Common myeloid progenitor, CD34-positive (primary cell): ENCODE measurements around the gene CLEC16A.
A peak's percentile ranks its signal among the peaks of the same experiment; 100 is the strongest.

Source experiments
- CTCF ChIA-PET: fragments of 350-600 bp; sonication (Branson Sonifier 250); formaldehyde crosslinking; loops from one replicate; lab custom pipeline; 2021; ENCODE audit warnings: antibody characterized with exemption; lab: Charles Lee
- POLR2A ChIA-PET: fragments of 350-600 bp; sonication (Branson Sonifier 250); formaldehyde crosslinking; loops from one replicate; lab custom pipeline; 2021; ENCODE audit warnings: antibody characterized with exemption; lab: Charles Lee
- DNase-seq, 3 donors: peaks; one replicate each; pipeline versions ENCODE4 v3.0.0 to v3.0.0-alpha.2; 2013
- H3K27ac ChIP-seq, 2 experiments: 1 replicate in 1 of 2; 2 replicates in 1 of 2; pipeline ENCODE4 v1.7.0; 2013; ENCODE audit warnings: inconsistent platforms in 2 of 2, low read length in 2 of 2, mild to moderate bottlenecking in 2 of 2, low read depth in 1 of 2, moderate library complexity in 1 of 2; ENCODE audit not compliant: severe bottlenecking in 2 of 2, insufficient read depth in 1 of 2, poor library complexity in 1 of 2
- H3K27me3 ChIP-seq, 5 experiments: replicated peaks in 2 of 5; 1 replicate in 3 of 5; 2 replicates in 2 of 5; pipeline versions ENCODE4 v1.6.1 to v1.7.0; 2013; ENCODE audit warnings: low read length in 4 of 5, mild to moderate bottlenecking in 2 of 5, moderate library complexity in 2 of 5, inconsistent platforms in 1 of 5; ENCODE audit not compliant: insufficient read depth in 5 of 5, control insufficient read depth in 4 of 5
- H3K36me3 ChIP-seq, 4 experiments: 1 replicate in 2 of 4; 2 replicates in 2 of 4; pipeline versions ENCODE4 v1.6.1 to v1.7.0; 2013; ENCODE audit warnings: low read length in 3 of 4, control low read depth in 1 of 4, mild to moderate bottlenecking in 1 of 4; ENCODE audit not compliant: control insufficient read depth in 4 of 4, insufficient read depth in 4 of 4
- H3K4me1 ChIP-seq, 4 experiments: 1 replicate in 3 of 4; 2 replicates in 1 of 4; pipeline versions ENCODE4 v1.6.1 to v1.7.1; 2013; ENCODE audit warnings: low read length in 3 of 4, mild to moderate bottlenecking in 3 of 4, control low read depth in 1 of 4, inconsistent platforms in 1 of 4, moderate library complexity in 1 of 4; ENCODE audit not compliant: control insufficient read depth in 4 of 4, insufficient read depth in 4 of 4; ENCODE audit errors: control extremely low read depth in 1 of 4
- H3K4me3 ChIP-seq, 7 experiments: 1 replicate in 4 of 7; 2 replicates in 3 of 7; pipeline versions ENCODE4 v1.5.1 to v1.7.0; 2013; ENCODE audit warnings: mild to moderate bottlenecking in 7 of 7, low read length in 6 of 7, moderate library complexity in 6 of 7, inconsistent platforms in 2 of 7, low read depth in 2 of 7, control low read depth in 1 of 7; ENCODE audit not compliant: insufficient read depth in 4 of 7, control insufficient read depth in 1 of 7; ENCODE audit errors: extremely low read depth in 1 of 7
- H3K9me3 ChIP-seq, 5 experiments: 1 replicate in 4 of 5; 2 replicates in 1 of 5; pipeline versions ENCODE4 v1.6.1 to v1.7.1; 2013; ENCODE audit warnings: low read length in 4 of 5, mild to moderate bottlenecking in 2 of 5, inconsistent platforms in 1 of 5, low read depth in 1 of 5, moderate library complexity in 1 of 5; ENCODE audit not compliant: control insufficient read depth in 4 of 5, insufficient read depth in 2 of 5; ENCODE audit errors: control extremely low read depth in 1 of 5
- WGBS: methylation state at CpG from one replicate; pipeline ENCODE4 v1.1.5; 2013; ENCODE audit not compliant: insufficient coverage; 5-methylcytosine and 5-hydroxymethylcytosine counted together

CLEC16A gene

GRCh38 chr16:10954903-10955302 is 10.5 kb downstream of the CLEC16A start:
- 94% methylated on average over 6 of the region's 7 CpGs for WGBS
- ChIA-PET CTCF (interaction anchor here (0.7 to 9.6 kb wide), 10 partner anchors 9 to 676 kb away, joined by 3 to 118 read pairs (median 4); partner anchors contain the start of gene SOCS1), POLR2A (no interaction called here)
- Histone ChIP-seq H3K4me1 (peaks cover 11 to 40% (median 29%) of the 10 kb centered on the region in 4 experiments), H3K9me3 (no peaks in the 10 kb centered on the region), H3K27me3 (no peaks in the 10 kb centered on the region), H3K36me3 (peaks cover 0 to 7% (median 0%) of the 10 kb centered on the region in 4 experiments), H3K4me3 (no peak overlapping the region), H3K27ac (no peak overlapping the region)
- DNase-seq, result no peak

GRCh38 chr16:10957771-10958482 is 13.6 kb downstream of the CLEC16A start:
- Histone ChIP-seq H3K27ac (no peak overlapping the region), H3K4me1 (peaks cover 11 to 40% (median 29%) of the 10 kb centered on the region in 4 experiments), H3K4me3 (no peak overlapping the region), H3K27me3 (no peaks in the 10 kb centered on the region), H3K36me3 (peaks cover 3 to 16% (median 10%) of the 10 kb centered on the region in 4 experiments), H3K9me3 (no peaks in the 10 kb centered on the region)
- POLR2A ChIA-PET, result no interaction called here
- CTCF ChIA-PET, result interaction anchor here (1.0 to 1.8 kb wide), 5 partner anchors 7 to 450 kb away, joined by 3 to 5 read pairs (median 3); partner anchors contain the start of gene CLEC16A
- peak; percentile 43 to 77 (median 69) for DNase-seq
- 74% methylated on average over 5 of the region's 6 CpGs for WGBS

GRCh38 chr16:10959161-10959560 is 14.8 kb downstream of the CLEC16A start:
- ChIA-PET CTCF (interaction anchor here (1.1 to 2.0 kb wide), 2 partner anchors 9 to 297 kb away, joined by 3 to 7 read pairs; partner anchors contain the start of gene SOCS1), POLR2A (no interaction called here)
- no peaks in the 10 kb centered on the region for H3K27me3 ChIP-seq
- DNase-seq, result no peak
- H3K9me3 ChIP-seq, result no peaks in the 10 kb centered on the region
- peaks cover 6 to 26% (median 18%) of the 10 kb centered on the region in 4 experiments for H3K36me3 ChIP-seq
- peaks cover 11 to 38% (median 27%) of the 10 kb centered on the region in 4 experiments for H3K4me1 ChIP-seq
- no peak overlapping the region for H3K27ac ChIP-seq
- no peak overlapping the region for H3K4me3 ChIP-seq
- WGBS, result 100% methylated on average over 1 of the region's 5 CpGs

- Histone ChIP-seq H3K4me3 (no peak overlapping the region), H3K27ac (no peak overlapping the region), H3K4me1 (peaks cover 2 to 41% (median 19%) of the 10 kb centered on the region in 4 experiments), H3K36me3 (peaks cover 8 to 36% (median 18%) of the 10 kb centered on the region in 4 experiments), H3K27me3 (no peaks in the 10 kb centered on the region), H3K9me3 (no peaks in the 10 kb centered on the region)
- DNase-seq, result no peak
- 93% methylated on average over 7 of the region's 7 CpGs for WGBS
- CTCF ChIA-PET, result interaction anchor here (0.9 to 9.7 kb wide), 3 partner anchors 10 to 395 kb away, joined by 3 to 118 read pairs (median 4); partner anchors contain the start of gene CLEC16A
- POLR2A ChIA-PET, result interaction anchor here (0.6 kb wide), 1 partner anchor 333 kb away, joined by 3 read pairs; no protein-coding TSS in a partner anchor
Measured at GRCh38 chr16:10961231-10961630, 16.9 kb downstream of the CLEC16A start.

GRCh38 chr16:10964039-10964890 is 19.9 kb downstream of the CLEC16A start:
- Histone ChIP-seq H3K9me3 (no peaks in the 10 kb centered on the region), H3K27ac (no peak overlapping the region), H3K4me3 (peak overlapping the region in 1 of 7 experiments; percentile 22), H3K4me1 (peaks cover 2 to 35% (median 16%) of the 10 kb centered on the region in 4 experiments), H3K27me3 (no peaks in the 10 kb centered on the region), H3K36me3 (peaks cover 8 to 47% (median 20%) of the 10 kb centered on the region in 4 experiments)
- 27% methylated on average over 15 of the region's 20 CpGs for WGBS
- CTCF ChIA-PET, result interaction anchor here (0.8 to 9.7 kb wide), 36 partner anchors 9 to 835 kb away, joined by 3 to 118 read pairs (median 4); partner anchors contain the start of gene SOCS1
- POLR2A ChIA-PET, result interaction anchor here (2.9 kb wide), 1 partner anchor 292 kb away, joined by 14 read pairs; the partner anchor contains the start of gene SOCS1
- peak; percentile 79 to 91 (median 89) for DNase-seq

GRCh38 chr16:10964891-10965326 is 20.5 kb downstream of the CLEC16A start:
- H3K36me3 ChIP-seq, result peaks cover 8 to 50% (median 21%) of the 10 kb centered on the region in 4 experiments
- H3K4me1 ChIP-seq, result peaks cover 2 to 37% (median 19%) of the 10 kb centered on the region in 4 experiments
- H3K9me3 ChIP-seq, result no peaks in the 10 kb centered on the region
- no peak overlapping the region for H3K4me3 ChIP-seq
- CTCF ChIA-PET, result interaction anchor here (0.9 to 9.7 kb wide), 20 partner anchors 8 to 834 kb away, joined by 3 to 118 read pairs (median 6); partner anchors contain the start of gene SOCS1
- DNase-seq, result no peak
- H3K27ac ChIP-seq, result no peak overlapping the region
- 98% methylated on average over 7 of the region's 8 CpGs for WGBS
- no peaks in the 10 kb centered on the region for H3K27me3 ChIP-seq
- POLR2A ChIA-PET, result interaction anchor here (2.9 kb wide), 1 partner anchor 291 kb away, joined by 14 read pairs; the partner anchor contains the start of gene SOCS1
